GM13977 (cell line): Measurements from ENCODE around the gene PRSS50.

Source experiments
- DNase-seq: peaks from one replicate; pipeline ENCODE4 v3.0.0; 2012; ENCODE audit warnings: low spot score
- in situ Hi-C: fragments of 300-500 bp; cut with MboI; formaldehyde crosslinking; loops from one replicate; pipeline ENCODE4 v1.12.0; 2022; ENCODE audit warnings: low sequenced_read_pairs, low pct_unique_long_range_greater_than_20kb, mixed read lengths, inconsistent platforms; ENCODE audit not compliant: unreplicated experiment
- TF ChIP-seq, protein P1 (sequence below): IDR thresholded peaks from 2 replicates; pipeline ENCODE4 v1.5.1; 2012; ENCODE audit warnings: mild to moderate bottlenecking, control low read depth; ENCODE audit not compliant: insufficient read depth; ENCODE audit errors: extremely low read depth, missing control alignments

The PRSS50 gene

GRCh38 chr3:46725621-46726314, 8.1 kb upstream of the PRSS50 start:
- DNase-seq, result no peak
- TF ChIP-seq, protein P1, sequence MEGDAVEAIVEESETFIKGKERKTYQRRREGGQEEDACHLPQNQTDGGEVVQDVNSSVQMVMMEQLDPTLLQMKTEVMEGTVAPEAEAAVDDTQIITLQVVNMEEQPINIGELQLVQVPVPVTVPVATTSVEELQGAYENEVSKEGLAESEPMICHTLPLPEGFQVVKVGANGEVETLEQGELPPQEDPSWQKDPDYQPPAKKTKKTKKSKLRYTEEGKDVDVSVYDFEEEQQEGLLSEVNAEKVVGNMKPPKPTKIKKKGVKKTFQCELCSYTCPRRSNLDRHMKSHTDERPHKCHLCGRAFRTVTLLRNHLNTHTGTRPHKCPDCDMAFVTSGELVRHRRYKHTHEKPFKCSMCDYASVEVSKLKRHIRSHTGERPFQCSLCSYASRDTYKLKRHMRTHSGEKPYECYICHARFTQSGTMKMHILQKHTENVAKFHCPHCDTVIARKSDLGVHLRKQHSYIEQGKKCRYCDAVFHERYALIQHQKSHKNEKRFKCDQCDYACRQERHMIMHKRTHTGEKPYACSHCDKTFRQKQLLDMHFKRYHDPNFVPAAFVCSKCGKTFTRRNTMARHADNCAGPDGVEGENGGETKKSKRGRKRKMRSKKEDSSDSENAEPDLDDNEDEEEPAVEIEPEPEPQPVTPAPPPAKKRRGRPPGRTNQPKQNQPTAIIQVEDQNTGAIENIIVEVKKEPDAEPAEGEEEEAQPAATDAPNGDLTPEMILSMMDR, result no peak
- in situ Hi-C loops, result no loop called here

- DNase-seq, result no peak
- TF ChIP-seq, protein P1, result no peak
- in situ Hi-C loops, result no loop called here
Measured at GRCh38 chr3:46724424-46724823, 6.8 kb upstream of the PRSS50 start.

DNA sequence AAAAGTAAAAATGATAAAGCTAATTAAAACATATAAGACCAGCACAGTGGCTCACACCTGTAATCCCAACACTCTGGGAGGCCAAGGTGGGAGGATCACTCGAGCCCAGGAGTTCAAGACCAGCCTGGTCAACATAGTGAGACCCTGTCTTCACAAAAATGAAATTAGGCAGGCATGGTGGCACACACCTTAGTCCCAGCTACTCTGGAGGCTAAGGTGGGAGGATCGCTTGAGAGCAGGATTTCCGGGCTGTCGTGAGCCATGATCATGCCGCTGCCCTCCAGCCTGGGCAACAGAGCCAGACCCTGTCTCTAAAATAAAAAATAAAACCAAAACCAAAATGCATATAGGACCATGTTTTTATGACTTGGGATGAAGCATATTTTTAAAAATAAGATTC, 4.8 kb upstream of the PRSS50 start:
- in situ Hi-C loops, result no loop called here
- no peak for DNase-seq
- TF ChIP-seq, protein P1, result no peak

DNA sequence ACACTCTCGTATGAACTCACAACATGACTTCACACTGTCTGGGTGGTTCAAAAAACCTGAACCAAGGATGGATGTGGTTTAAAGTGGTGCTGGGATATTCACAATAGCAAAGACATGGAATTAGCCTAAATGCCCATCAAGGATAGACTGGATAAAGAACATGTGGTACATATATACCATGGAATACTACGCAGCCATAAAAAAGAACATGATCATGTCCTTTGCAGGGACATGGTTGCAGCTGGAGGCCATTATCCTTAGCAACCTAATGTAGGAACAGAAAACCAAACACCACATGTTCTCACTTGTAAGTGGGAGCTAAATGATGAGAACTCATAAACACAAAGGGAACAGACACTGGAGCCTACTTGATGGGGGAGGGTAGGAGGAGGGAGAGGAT, 3.3 kb upstream of the PRSS50 start:
- no peak for DNase-seq
- in situ Hi-C loops, result no loop called here
- TF ChIP-seq, protein P1, result no peak

DNA sequence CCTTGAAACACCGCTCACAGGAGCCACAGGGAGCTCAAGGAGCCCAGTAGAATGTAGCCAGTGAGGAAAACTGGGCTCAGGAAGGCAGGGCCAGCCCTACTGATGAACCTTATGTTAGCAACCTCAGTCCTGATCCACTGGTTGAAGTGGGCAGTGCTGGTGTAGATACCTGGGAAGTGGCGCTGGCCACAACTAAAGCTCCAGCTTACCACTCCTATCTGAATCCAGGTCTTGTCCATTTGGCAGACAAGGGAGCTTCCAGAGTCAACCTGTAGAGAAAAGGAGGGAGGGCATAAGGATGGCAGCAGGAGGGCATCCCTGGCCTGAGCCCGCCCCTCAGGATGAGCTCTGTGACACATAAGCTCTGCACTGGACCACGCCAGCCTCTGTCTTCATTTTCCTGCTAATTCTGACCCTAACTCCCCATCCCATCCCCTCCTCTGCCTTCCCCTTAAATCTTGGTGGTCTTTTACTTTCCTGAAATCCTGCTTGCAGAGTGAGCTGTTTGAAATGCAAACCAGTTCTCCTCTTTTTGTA, 2.1 kb upstream of the PRSS50 start:
- DNase-seq, result no peak
- in situ Hi-C loops, result loop anchor here (10.0 kb wide), 2 partner anchors 175 to 645 kb away; no protein-coding TSS in a partner anchor
- TF ChIP-seq, protein P1, result no peak

DNA sequence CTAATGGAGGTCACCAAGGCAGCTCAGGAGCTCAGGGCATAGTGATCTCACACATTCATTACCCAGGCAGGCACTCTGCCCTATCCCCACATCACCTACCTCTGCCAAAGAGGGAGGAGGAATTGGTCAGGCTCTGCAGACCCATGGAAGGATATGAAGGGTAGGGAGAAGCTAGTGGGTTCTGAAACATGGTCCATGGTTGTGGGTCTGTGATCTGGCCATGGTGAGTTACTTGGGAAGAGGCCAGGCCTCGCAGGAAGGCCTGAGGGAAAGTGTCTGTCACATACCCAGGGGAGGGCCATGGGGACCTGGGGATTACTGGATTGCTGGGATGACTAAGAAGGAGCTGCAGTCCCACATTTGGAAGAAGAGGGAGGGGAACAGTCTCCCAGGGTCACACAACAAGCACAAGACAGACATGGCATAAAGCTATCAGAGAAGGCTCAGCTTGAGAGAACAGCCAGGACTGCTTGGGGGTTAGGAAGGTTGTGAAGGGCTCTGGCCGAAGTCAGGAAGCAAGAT, 1.4 kb upstream of the PRSS50 start:
- in situ Hi-C loops, result loop anchor here (10.0 kb wide), 2 partner anchors 176 to 646 kb away; no protein-coding TSS in a partner anchor
- TF ChIP-seq, protein P1, result no peak
- no peak for DNase-seq
